GM21447 (cell line): Measurements from ENCODE around the gene RHBDD3.
"Not testable (repeated sequence)": the region's sequence is repeated elsewhere in the genome, so short reads cannot be mapped to it uniquely, and the experiment has no call there.

Experiments
- ATAC-seq: cut with Tn5 transposase; IDR thresholded peaks from one replicate; pipeline ENCODE4 v1.9.1; 2021; ENCODE audit not compliant: unreplicated experiment

RHBDD3 gene

GRCh38 chr22:29219409-29219782 lies 48.4 kb downstream of the RHBDD3 start:
- not testable (repeated sequence) for ATAC-seq

DNA sequence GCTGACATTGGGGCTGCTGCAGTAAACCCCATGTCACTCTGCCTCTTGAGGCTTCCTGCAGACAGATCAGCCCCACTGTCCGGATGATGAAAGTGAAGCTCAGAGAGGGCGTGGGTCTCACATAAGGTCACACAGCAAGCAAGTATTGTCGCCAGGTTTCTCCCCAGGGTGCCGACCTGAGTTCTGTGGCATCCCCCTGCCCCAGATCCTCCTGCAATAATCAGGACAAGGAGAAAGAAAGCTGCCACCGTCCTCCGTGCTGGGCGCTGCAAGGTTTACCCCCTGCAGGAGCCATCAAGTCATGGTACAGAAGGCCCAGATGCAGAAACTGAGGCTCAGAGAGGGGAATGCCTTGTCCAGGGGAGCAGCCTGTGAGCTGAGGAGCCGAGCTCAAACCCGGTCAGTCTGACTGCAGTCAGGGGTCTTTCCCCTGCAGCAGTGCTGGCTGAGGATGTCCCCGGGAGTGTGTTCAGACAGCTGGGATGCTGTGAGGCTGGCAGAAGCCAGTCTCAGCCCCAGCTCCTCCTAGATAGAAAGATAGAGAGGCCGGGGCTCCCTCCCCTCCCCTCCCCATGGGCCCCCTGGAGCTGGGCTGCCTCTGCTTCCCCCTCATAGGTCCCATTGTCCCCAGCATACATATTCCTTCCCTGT lies 48.9 kb downstream of the RHBDD3 start:
- no peak for ATAC-seq

DNA sequence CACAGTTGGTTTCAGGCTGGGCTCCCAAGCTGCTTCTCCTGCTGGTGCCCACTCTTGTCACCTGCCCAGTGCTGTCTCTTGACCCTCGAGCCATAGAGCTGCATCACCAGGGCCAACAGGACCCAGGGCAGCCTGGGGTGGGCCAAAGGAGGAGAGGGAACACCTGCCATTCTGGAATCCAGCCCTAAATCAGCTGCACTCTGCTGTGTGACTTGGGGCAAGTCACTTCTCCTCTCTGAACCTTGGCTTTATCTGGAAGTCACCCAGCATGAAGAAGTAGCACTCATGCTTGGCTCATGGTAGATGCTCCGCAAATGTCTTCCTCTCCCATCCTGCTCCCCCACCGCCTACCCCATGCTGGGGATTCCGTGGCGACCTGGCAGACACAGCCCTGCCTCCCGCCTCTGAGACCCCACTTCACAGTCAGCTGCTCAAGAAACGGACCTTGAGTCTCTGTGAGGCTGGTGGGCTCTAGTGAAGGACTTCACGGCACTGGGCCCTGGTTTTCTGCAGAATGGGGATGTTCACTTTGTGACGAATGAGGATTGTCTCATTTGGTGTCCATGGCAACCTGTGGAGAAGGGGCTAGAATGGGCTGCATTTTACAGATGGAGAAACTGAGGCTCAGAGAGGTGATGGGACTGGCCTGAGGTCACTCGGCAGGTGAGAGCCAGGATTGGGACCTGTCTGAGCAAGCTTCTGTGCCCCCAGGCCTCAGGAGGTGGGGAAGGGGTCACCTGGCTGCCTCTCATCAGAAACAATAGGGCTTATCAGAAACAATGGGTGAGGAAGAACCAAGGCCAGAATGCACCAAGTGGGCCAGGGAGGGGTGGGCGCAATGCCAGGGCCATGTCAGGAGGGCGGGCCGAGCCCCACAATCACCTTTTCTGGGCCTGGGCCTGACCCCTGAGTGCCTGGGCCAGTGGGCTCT lies 49.7 kb downstream of the RHBDD3 start:
- no peak for ATAC-seq

DNA sequence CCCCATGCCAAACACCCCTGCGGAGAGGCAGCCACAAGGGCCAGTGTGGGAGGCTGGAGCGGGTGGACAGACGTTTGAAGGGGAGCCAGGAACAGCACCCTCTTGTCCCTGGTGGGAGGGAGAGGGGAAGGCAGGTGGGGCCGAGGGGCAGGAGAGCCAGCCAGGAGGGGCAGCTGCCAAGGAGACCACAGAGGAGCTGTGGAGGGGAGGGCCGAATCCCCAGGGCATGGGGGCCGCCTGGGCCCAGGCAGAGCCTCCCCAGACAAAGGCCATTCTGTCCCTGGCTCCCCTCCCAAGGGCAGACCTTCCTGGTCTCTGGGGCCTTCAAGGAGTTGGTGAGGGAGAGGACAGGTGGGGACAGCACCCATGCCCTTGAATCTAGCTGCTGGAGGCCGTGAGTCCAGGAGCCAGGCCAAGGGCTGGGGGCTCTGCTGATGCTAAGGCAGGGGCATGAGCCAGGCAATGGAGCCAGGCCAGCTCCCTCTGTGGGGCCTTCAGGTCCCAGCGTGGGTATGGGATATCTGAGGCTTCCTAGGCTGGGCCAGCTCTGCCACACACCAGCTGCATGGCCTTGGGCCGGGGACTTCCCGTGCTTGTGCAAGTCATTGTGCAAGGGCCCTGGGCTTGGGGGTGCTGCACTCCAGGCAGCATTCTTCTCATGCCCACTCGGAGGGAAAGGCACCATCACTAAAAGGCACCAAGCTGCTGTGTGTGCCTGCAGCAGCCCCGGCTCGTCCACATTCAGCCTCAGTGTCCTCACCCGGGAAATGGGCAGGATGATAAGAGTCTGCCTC lies 50.7 kb downstream of the RHBDD3 start:
- ATAC-seq = no peak

GRCh38 chr22:29216011-29216872 lies 51.5 kb downstream of the RHBDD3 start:
- no peak for ATAC-seq

DNA sequence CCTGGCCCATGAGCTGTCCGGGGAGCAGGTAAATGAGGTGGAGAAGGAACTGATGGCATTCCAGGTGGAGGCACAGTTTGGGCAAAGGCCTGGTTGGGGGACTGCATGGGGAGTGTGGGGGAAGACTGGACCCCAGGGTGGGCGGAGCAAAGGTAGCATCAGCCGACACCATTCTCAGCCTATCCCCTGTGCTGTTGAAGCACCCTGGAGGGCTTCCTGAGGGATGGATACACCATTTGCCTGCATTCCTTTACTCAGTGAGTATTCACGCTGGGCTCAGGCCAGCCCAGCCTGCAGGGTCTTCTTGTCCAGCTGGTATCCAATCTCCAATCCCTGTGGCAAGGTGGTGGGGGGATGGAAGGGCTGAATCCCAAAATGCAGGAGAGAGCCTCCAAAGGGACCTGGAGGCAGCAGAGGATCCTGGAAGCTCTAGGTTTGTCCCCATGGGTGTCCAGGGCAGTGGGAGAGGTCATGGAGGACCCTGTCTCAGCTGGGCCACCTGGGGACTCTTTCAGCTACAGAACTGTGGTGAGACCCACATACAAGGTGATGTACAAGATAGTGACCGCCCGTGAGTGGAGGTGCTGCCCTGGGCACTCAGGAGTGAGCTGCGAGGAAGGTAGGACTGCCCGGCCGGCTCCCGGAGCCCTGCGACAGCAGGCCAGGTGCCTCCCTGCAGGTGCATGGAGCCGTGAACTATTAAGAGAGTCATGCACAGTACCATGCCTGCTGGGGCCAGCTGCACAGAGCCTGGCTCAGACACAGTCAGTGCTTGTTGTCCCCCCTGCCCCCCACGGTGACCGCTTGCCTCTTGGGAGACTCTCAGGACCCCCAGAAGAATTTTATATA lies 52.5 kb downstream of the RHBDD3 start:
- no peak for ATAC-seq

DNA sequence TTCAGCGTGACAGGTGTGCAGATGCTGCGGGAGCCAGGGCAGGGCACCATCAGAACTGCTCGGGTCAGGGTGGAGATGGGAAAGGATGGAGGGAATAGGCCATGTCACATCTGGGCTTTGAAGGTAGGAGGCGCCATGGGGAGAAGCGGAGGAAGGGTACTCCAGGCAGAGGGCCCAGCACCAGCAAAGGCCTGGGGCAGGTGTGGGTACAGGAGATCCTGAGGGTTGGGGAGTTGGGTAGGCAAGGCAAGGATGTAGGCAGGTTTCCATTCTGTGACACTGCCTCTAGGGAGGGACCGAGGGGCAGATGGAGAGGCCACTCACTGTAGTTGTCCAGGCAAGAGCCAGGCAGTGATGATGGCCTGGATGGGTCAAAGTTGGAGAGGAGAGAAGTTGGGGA lies 53.5 kb downstream of the RHBDD3 start:
- no peak for ATAC-seq

GRCh38 chr22:29213493-29213892 lies 54.3 kb downstream of the RHBDD3 start:
- no peak for ATAC-seq

- ATAC-seq = no peak
Measured at GRCh38 chr22:29212743-29213142, 55.0 kb downstream of the RHBDD3 start.

DNA sequence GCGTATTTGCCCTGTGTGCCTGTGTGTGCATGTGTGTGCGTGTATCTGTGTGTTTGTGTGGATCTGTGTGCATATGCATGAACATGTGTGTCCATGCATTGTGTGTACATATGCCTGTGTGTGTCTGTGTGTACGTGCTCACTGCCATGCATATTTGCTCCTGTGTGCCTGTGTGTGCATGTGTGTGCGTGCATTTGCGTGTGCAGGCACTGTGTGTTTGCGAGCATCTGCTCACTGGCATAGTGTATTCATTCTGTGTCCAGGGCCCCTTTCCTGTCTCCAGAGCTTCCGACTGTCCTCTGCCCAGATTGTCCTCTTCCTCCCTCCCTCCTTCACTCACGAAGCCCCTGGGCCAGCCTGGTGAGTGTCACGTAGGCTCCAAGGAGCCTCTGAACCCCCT lies 56.3 kb downstream of the RHBDD3 start:
- ATAC-seq = no peak

GRCh38 chr22:29211066-29211465 lies 56.7 kb downstream of the RHBDD3 start:
- no peak for ATAC-seq
